Esophagus squamous epithelium (tissue), 5 donors: Measurements from ENCODE around the gene NUP153. TPM values are rescaled to one million over a fixed set of nuclear protein-coding genes. Genes with fewer than 3 reads are reported as not detected.
"Not testable (repeated sequence)": the region's sequence is repeated elsewhere in the genome, so short reads cannot be mapped to it uniquely, and the experiment has no call there.

Experiments used
- DNase-seq: peaks from one replicate; lab custom pipeline; 2025; lab: John Stamatoyannopoulos, UW
- H3K27ac ChIP-seq, 4 donors: fragments of 200-600 bp; sonication (generic); one replicate each; pipeline ENCODE4 v1.5.1; 2016 to 2019; ENCODE audit warnings: mild to moderate bottlenecking in 1 of 4
- H3K27me3 ChIP-seq, 4 donors: fragments of 200-600 bp; sonication (generic); 1 replicate in 3 of 4; 2 replicates in 1 of 4; pipeline versions ENCODE4 v1.5.1 to v1.6.0; 2017 to 2021; ENCODE audit warnings: antibody characterized with exemption in 1 of 4
- H3K36me3 ChIP-seq, 3 donors: fragments of 200-600 bp; sonication (generic); one replicate each; pipeline ENCODE4 v1.5.1; 2016 to 2019
- H3K4me1 ChIP-seq, 3 donors: fragments of 200-600 bp; sonication (generic); one replicate each; pipeline ENCODE4 v1.5.1; 2017 to 2019
- H3K4me3 ChIP-seq, 4 donors: fragments of 200-600 bp; sonication (generic); 1 replicate in 3 of 4; 2 replicates in 1 of 4; pipeline ENCODE4 v1.5.1; 2016 to 2019; ENCODE audit warnings: mild to moderate bottlenecking in 2 of 4, moderate library complexity in 1 of 4
- H3K9me3 ChIP-seq, 3 donors: fragments of 200-600 bp; sonication (generic); one replicate each; pipeline ENCODE4 v1.5.1; 2016 to 2019
- CTCF ChIP-seq, 6 experiments: fragments of 450-650 bp in 4 of 6; fragments of 200-600 bp in 2 of 6; sonication (generic) in 2 of 6; IDR thresholded peaks; one replicate each; pipeline ENCODE4 v1.5.1; 2016 to 2019; ENCODE audit warnings: antibody characterized with exemption in 6 of 6, mild to moderate bottlenecking in 4 of 6, moderate library complexity in 4 of 6
- POLR2A ChIP-seq, 4 donors: fragments of 450-650 bp; IDR thresholded peaks; one replicate each; pipeline ENCODE4 v1.6.1; 2017; ENCODE audit warnings: antibody characterized with exemption in 4 of 4, mild to moderate bottlenecking in 4 of 4, moderate library complexity in 3 of 4
- WGBS, 2 donors: methylation state at CpG; one replicate each; pipeline ENCODE4 v1.1.5; 2018; 5-methylcytosine and 5-hydroxymethylcytosine counted together
- intact Hi-C: fragments of 100-400 bp; cut with DNase I; formaldehyde crosslinking; loops from one replicate; pipeline ENCODE4 v1.15.0; 2022
- total RNA-seq, 4 donors: library from RNA; depleted of rRNA; stranded (reverse); fragments of >200 nt; gene quantifications; one replicate each; pipeline ENCODE4 v1.1.0, GENCODE V29; 2016
- donor health status: DM: yes; HTN: yes; CAD: no.

The NUP153 gene
- total RNA-seq, 4 donors from 2014 or later = 27.7 to 49.4 (median 40.6) TPM

DNA sequence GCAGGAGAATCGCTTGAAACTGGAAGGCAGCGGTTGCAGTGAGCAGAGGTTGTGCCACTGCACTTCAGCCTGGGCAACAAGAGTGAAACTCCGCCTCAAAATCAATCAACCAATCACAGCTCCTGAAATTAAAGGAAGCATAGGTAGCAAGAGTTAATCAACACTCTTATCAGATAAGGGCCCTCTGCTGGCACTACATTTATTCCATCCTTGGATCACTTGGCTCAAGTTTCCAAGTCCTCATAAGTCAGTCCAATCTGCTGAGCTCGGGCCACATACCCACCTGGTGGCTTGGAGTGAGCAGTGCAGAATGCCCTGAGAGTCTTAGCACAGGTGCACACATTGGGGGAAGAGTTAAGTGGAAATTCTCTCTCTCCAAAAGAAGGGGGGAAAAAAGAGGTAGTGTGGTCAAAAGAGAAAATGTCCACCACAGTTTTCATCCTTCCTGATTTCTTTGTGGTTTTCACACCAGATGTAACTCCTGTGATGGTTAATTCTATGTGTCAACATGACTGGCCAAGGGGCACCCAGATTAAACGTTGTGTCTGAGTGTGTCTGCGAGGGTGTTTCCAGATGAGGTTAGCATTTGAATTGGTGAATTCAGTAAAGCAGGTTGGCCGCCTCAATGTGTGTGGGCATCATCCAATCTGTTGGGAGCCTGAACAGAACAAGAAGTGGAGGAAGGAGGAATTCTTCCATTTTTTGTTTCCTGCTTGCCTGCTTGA lies 120.8 kb downstream of the NUP153 start:
- no peaks in the 10 kb centered on the region for H3K36me3 ChIP-seq
- H3K4me3 ChIP-seq = no peak overlapping the region
- no peak overlapping the region for H3K27ac ChIP-seq
- H3K9me3 ChIP-seq = no peaks in the 10 kb centered on the region
- intact Hi-C loops = loop anchor here (10.0 kb wide), 2 partner anchors 219 to 301 kb away; partner anchors contain the start of gene RBM24
- H3K27me3 ChIP-seq = no peaks in the 10 kb centered on the region
- TF ChIP-seq CTCF (IDR thresholded peaks at IDR 0.05) (peak in 1 of 6 experiments; percentile 32), POLR2A (IDR thresholded peaks at IDR 0.05) (no peak)
- H3K4me1 ChIP-seq = peaks cover 0 to 19% (median 0%) of the 10 kb centered on the region in 3 donors
- DNase-seq = no peak
- WGBS, 2 donors = 74 to 82% methylated on average over 6 to 7 of the region's 7 CpGs

- DNase-seq = no peak
- Histone ChIP-seq H3K36me3 (no peaks in the 10 kb centered on the region), H3K27ac (peak overlapping the region in 3 of 4 donors; percentile 49 to 75 (median 69)), H3K9me3 (no peaks in the 10 kb centered on the region), H3K27me3 (peaks cover 0 to 6% (median 0%) of the 10 kb centered on the region in 4 donors), H3K4me3 (peak overlapping the region in 2 of 4 donors; percentile 15 to 16), H3K4me1 (peaks cover 0 to 27% (median 0%) of the 10 kb centered on the region in 3 donors)
- WGBS, 2 donors = 3 to 5% methylated on average over 7 of the region's 7 CpGs
- TF ChIP-seq CTCF (IDR thresholded peaks at IDR 0.05) (peak; percentile 77 to 89 (median 84)), POLR2A (IDR thresholded peaks at IDR 0.05) (no peak)
- intact Hi-C loops = loop anchor here (5.0 to 10.0 kb wide), 3 partner anchors 220 to 422 kb away; partner anchors contain the start of gene RBM24
These were observed 122.4 kb downstream of the NUP153 start for GRCh38 chr6:17584241-17584803.

GRCh38 chr6:17583811-17584210 lies 122.9 kb downstream of the NUP153 start:
- Histone ChIP-seq H3K27me3 (peaks cover 0 to 6% (median 0%) of the 10 kb centered on the region in 4 donors), H3K4me1 (peaks cover 0 to 27% (median 0%) of the 10 kb centered on the region in 3 donors), H3K4me3 (peak overlapping the region in 1 of 4 donors; percentile 15), H3K27ac (peak overlapping the region in 3 of 4 donors; percentile 49 to 75 (median 69)), H3K9me3 (no peaks in the 10 kb centered on the region), H3K36me3 (no peaks in the 10 kb centered on the region)
- 17 to 19% methylated on average over 5 of the region's 5 CpGs for WGBS, 2 donors
- no peak for TF ChIP-seq POLR2A (IDR thresholded peaks at IDR 0.05)
- TF ChIP-seq CTCF (IDR thresholded peaks at IDR 0.05) = no peak
- intact Hi-C loops = loop anchor here (5.0 to 10.0 kb wide), 3 partner anchors 221 to 422 kb away; partner anchors contain the start of gene RBM24
- DNase-seq = no peak

DNA sequence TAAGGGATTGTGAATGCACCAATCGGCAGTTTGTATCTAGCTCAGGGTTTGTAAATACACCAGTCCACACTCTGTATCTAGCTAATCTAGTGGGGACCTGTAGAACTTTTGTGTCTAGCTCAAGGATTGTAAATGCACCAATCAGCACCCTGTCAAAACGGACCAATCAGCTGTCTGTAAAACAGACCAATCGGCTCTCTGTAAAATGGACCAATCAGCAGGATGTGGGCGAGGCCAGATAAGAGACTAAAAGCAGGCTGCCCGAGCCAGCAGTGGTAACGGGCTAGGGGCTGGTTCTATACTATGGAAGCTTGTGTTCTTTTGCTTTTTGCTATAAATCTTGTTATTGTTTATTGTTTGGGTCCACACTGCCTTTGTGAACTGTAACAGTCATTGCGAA lies 125.4 kb downstream of the NUP153 start:
- not testable (repeated sequence) for H3K4me3 ChIP-seq, DNase-seq, H3K27me3 ChIP-seq, H3K36me3 ChIP-seq
- Histone ChIP-seq H3K4me1 (peaks cover 0 to 27% (median 0%) of the 10 kb centered on the region in 3 donors), H3K27ac (peak overlapping the region in 2 of 4 donors; percentile 78 to 79), H3K9me3 (peaks cover 0 to 13% (median 5%) of the 10 kb centered on the region in 3 donors)
- intact Hi-C loops = loop anchor here (5.0 to 10.0 kb wide), 3 partner anchors 224 to 419 kb away; partner anchors contain the start of gene RBM24
- 91 to 96% methylated on average over 7 of the region's 7 CpGs for WGBS, 2 donors

- Histone ChIP-seq H3K36me3 (no peaks in the 10 kb centered on the region), H3K27me3 (peaks cover 0 to 6% (median 0%) of the 10 kb centered on the region in 4 donors), H3K4me1 (peaks cover 0 to 27% (median 0%) of the 10 kb centered on the region in 3 donors), H3K9me3 (peaks cover 0 to 13% (median 5%) of the 10 kb centered on the region in 3 donors), H3K4me3 (peak overlapping the region; percentile 40 to 74 (median 54)), H3K27ac (peak overlapping the region; percentile 44 to 79 (median 74))
- intact Hi-C loops = loop anchor here (5.0 to 10.0 kb wide), 3 partner anchors 224 to 418 kb away; partner anchors contain the start of gene RBM24
- TF ChIP-seq CTCF (IDR thresholded peaks at IDR 0.05) = no peak
- TF ChIP-seq POLR2A (IDR thresholded peaks at IDR 0.05) = no peak
- WGBS, 2 donors = 5 to 6% methylated on average over 12 to 14 of the region's 53 CpGs
- DNase-seq = no peak
These were observed 126.1 kb downstream of the NUP153 start for GRCh38 chr6:17580518-17581048.
